Neuron (in vitro differentiated cells): ENCODE data around the gene DNAH8.

ENCODE experiments used
- H2AFZ ChIP-seq: one replicate; pipeline ENCODE4 v1.6.1; 2013; ENCODE audit warnings: low read depth, mild to moderate bottlenecking, inconsistent platforms, low read length, moderate library complexity
- H3K27me3 ChIP-seq: one replicate; pipeline ENCODE4 v1.6.1; 2013; ENCODE audit warnings: low read length; ENCODE audit not compliant: insufficient read depth
- H3K36me3 ChIP-seq: one replicate; pipeline ENCODE4 v1.6.1; 2013; ENCODE audit warnings: low read length; ENCODE audit not compliant: insufficient read depth
- H3K4me1 ChIP-seq: one replicate; pipeline ENCODE4 v1.6.1; 2013; ENCODE audit warnings: low read length; ENCODE audit not compliant: insufficient read depth
- H3K4me3 ChIP-seq: 2 replicates; pipeline ENCODE4 v1.5.1; 2013; ENCODE audit warnings: mild to moderate bottlenecking, low read length, moderate library complexity
- H3K9me3 ChIP-seq: one replicate; pipeline ENCODE4 v1.6.1; 2013; ENCODE audit warnings: low read length

Gene DNAH8

GRCh38 chr6:38705924-38706323, 9.2 kb upstream of the DNAH8 start:
- Histone ChIP-seq H3K27me3 (no peaks in the 10 kb centered on the region), H3K4me1 (peaks cover 4% of the 10 kb centered on the region), H3K36me3 (peaks cover 3% of the 10 kb centered on the region), H3K4me3 (no peak overlapping the region), H2AFZ (no peak overlapping the region), H3K9me3 (peaks cover 2% of the 10 kb centered on the region)

- no peaks in the 10 kb centered on the region for H3K36me3 ChIP-seq
- no peaks in the 10 kb centered on the region for H3K4me1 ChIP-seq
- H3K4me3 ChIP-seq: no peak overlapping the region
- H2AFZ ChIP-seq: no peak overlapping the region
- no peaks in the 10 kb centered on the region for H3K27me3 ChIP-seq
- no peaks in the 10 kb centered on the region for H3K9me3 ChIP-seq
These were observed 6.6 kb upstream of the DNAH8 start for GRCh38 chr6:38708496-38708895.

DNA sequence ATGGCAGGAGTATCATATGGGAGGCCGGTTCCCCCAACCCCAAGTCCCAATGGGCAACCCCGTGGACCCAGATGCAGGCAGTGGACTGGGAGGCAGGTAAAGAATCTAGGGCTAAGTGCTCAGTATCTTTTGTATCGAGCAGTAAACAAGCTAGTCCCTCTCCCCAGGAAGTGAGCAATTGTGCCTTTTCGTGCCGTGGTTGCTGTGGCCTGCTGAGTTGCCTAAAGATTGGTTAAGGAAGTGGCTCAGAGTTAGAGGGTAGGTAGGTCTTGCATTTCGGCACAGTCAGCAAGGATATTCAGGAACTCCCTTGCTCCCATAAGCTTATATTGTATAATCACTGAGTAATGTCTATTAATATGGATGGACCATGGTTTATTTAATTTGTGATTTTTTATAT, 1.3 kb upstream of the DNAH8 start:
- Histone ChIP-seq H3K4me1 (no peaks in the 10 kb centered on the region), H3K4me3 (no peak overlapping the region), H3K9me3 (no peaks in the 10 kb centered on the region), H3K36me3 (no peaks in the 10 kb centered on the region), H3K27me3 (no peaks in the 10 kb centered on the region), H2AFZ (no peak overlapping the region)

GRCh38 chr6:38714239-38715015, 684 bp upstream of the DNAH8 start:
- H3K4me3 ChIP-seq: no peak overlapping the region
- H3K9me3 ChIP-seq: no peaks in the 10 kb centered on the region
- no peaks in the 10 kb centered on the region for H3K36me3 ChIP-seq
- no peaks in the 10 kb centered on the region for H3K4me1 ChIP-seq
- H3K27me3 ChIP-seq: no peaks in the 10 kb centered on the region
- no peak overlapping the region for H2AFZ ChIP-seq

GRCh38 chr6:38716825-38717224, 1.7 kb downstream of the DNAH8 start:
- Histone ChIP-seq H3K36me3 (no peaks in the 10 kb centered on the region), H3K9me3 (no peaks in the 10 kb centered on the region), H2AFZ (no peak overlapping the region), H3K4me3 (no peak overlapping the region), H3K27me3 (no peaks in the 10 kb centered on the region), H3K4me1 (no peaks in the 10 kb centered on the region)

DNA sequence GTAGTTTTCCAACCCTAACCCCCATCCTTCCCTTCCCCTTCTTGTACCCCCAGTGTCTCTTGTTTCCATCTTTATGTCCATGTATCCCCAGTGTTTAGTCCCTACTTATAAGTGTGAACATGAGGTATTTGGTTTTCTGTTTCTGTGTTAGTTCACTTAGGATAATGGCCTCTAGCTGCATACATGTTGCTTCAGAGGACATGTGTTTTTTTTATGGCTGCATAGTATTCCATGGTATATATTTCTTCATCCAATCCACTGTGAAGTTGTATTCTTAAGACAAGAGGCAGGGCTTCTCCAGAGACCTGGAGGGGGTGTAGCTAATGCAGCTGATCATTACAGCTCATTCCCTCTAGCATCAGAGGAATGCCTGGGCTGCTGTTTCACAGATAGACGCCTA, 4.2 kb downstream of the DNAH8 start:
- Histone ChIP-seq H3K4me1 (no peaks in the 10 kb centered on the region), H3K4me3 (no peak overlapping the region), H2AFZ (no peak overlapping the region), H3K36me3 (no peaks in the 10 kb centered on the region), H3K27me3 (no peaks in the 10 kb centered on the region), H3K9me3 (no peaks in the 10 kb centered on the region)

GRCh38 chr6:38720295-38720694, 5.2 kb downstream of the DNAH8 start:
- Histone ChIP-seq H2AFZ (no peak overlapping the region), H3K36me3 (no peaks in the 10 kb centered on the region), H3K4me3 (no peak overlapping the region), H3K9me3 (no peaks in the 10 kb centered on the region), H3K4me1 (peaks cover 1% of the 10 kb centered on the region), H3K27me3 (no peaks in the 10 kb centered on the region)

GRCh38 chr6:38722038-38722437, 6.9 kb downstream of the DNAH8 start:
- Histone ChIP-seq H3K4me1 (peaks cover 8% of the 10 kb centered on the region), H3K9me3 (no peaks in the 10 kb centered on the region), H3K4me3 (no peak overlapping the region), H3K36me3 (no peaks in the 10 kb centered on the region), H3K27me3 (no peaks in the 10 kb centered on the region), H2AFZ (no peak overlapping the region)

DNA sequence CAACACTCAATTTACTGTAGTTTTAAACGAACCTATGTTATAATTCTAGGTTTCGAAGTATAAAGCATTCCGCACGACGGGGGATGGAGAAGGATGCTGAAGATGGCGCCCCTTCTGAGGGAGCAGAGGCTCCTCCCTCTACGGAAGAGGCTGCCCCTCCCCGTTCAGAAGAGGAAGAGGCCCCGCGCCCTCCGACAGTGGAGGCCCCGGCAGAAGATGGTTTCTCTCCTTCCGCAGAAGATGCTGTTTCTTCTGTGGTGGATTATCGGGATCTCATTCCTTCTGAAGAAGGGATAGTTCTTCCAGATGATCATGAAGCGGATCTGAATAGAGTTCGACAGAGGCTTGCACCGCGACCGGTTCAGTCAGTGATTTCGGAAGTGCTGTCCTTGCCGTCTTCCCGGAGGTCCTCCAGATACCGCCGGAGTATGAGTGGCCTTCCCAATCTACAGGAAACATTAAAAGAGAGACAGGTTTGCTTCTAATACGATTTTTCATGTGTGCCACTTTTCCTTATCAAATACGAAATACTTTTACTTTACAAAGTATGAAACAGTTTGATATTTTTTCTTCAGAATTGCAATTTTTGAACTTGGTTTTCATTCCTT, 7.7 kb downstream of the DNAH8 start:
- H2AFZ ChIP-seq: no peak overlapping the region
- no peaks in the 10 kb centered on the region for H3K9me3 ChIP-seq
- peaks cover 8% of the 10 kb centered on the region for H3K4me1 ChIP-seq
- H3K36me3 ChIP-seq: no peaks in the 10 kb centered on the region
- H3K27me3 ChIP-seq: no peaks in the 10 kb centered on the region
- H3K4me3 ChIP-seq: no peak overlapping the region

DNA sequence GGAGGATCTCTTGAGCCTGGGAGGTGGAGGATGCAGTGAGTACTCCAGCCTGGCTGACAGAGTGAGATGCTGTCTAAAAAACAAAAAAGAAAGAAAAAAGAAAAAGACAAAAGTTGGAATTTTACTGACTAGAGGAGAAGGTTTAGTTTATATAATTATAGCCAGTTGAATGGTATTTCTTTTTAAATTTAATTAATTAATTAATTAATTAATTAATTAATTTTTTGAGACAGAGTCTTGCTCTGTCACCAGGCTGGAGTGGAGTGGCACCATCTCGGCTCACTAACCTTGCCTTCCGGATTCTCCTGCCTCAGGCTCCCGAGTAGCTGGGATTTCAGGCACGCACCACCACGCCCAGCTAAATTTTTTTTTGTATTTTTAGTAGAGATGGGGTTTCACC, 8.7 kb downstream of the DNAH8 start:
- Histone ChIP-seq H3K4me1 (peaks cover 8% of the 10 kb centered on the region), H3K9me3 (no peaks in the 10 kb centered on the region), H2AFZ (no peak overlapping the region), H3K36me3 (no peaks in the 10 kb centered on the region), H3K27me3 (no peaks in the 10 kb centered on the region), H3K4me3 (no peak overlapping the region)

DNA sequence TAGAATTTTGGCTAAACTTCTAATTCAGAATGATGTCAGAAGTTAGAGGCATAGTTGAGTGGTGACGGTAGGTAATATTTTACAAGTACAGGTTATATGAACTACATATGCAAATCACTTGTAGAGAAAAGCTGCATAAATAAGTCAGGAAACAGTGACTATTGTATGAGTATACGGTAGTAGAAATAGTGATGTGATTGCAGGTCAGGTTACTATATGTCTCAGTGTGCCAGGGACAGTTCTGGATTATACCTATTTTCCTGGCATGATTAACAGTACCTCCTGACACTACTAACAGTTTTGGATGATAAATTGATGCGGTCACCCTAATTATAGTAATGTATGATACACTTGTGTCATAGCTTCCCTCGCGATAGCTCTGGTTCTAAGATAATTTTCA, 9.2 kb downstream of the DNAH8 start:
- Histone ChIP-seq H2AFZ (no peak overlapping the region), H3K36me3 (no peaks in the 10 kb centered on the region), H3K27me3 (no peaks in the 10 kb centered on the region), H3K4me3 (no peak overlapping the region), H3K4me1 (peaks cover 8% of the 10 kb centered on the region), H3K9me3 (no peaks in the 10 kb centered on the region)

DNA sequence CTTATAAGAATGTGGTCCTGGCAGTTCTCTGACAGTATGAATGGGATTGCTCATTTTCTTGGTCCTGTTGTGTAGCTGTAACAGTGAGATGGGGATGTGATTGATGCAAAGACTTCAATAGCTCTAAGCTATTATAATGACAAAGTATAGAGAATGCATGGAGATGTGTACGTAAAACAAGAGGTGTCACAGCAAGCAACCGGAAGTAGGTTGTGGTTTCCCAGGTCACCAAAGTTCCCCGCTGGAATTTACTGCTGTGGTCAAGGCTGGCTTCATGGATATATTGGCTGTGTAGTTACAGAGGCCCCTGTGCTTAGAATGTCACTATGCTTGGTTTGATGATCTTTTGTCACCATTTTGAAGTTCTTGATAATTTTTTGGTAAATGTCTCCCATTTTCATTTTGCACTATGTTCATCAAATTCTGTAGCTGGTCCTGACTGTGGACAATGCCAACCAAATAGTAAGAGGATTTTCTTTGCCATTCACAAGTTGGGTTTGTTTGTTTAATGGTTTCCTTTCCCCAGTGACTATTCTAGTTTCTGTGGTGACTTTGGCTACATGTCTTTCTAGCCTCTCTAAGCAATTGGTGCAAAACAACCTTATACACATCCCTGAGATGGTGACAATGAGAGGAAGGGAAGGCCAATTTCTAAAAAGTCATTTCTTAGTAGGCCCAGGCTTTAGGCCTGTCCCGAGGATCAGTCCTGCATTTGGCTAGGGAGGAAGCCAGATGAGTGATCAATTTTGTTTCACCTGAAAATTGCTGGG, 10.5 kb downstream of the DNAH8 start:
- H3K36me3 ChIP-seq: no peaks in the 10 kb centered on the region
- H3K9me3 ChIP-seq: no peaks in the 10 kb centered on the region
- no peaks in the 10 kb centered on the region for H3K27me3 ChIP-seq
- H3K4me3 ChIP-seq: no peak overlapping the region
- no peak overlapping the region for H2AFZ ChIP-seq
- peaks cover 8% of the 10 kb centered on the region for H3K4me1 ChIP-seq

DNA sequence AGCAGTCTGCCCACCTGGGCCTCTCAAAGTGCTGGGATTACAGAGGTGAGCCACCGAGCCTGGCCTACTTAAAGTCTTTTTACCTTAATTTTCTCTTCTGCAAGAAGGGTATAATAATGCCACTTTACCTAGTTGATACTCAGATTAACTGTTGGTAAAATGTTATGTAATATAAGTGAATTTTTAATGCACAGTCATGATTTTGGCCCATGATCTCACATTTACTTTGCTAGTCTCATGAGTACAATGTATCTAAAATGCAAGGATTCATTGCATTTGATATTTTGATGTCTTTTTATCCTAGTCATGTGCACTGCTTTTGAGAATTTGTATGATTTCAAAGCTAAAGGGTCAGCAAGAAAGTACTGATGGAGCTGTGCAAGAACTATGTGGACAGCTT, 13.1 kb downstream of the DNAH8 start:
- Histone ChIP-seq H3K27me3 (no peaks in the 10 kb centered on the region), H3K36me3 (no peaks in the 10 kb centered on the region), H3K4me3 (no peak overlapping the region), H3K9me3 (no peaks in the 10 kb centered on the region), H3K4me1 (peaks cover 8% of the 10 kb centered on the region), H2AFZ (no peak overlapping the region)
